Kidney capillary endothelial cell (primary cell): ENCODE measurements around the gene ADPRS.
A peak's percentile ranks its signal among the peaks of the same experiment; 100 is the strongest.

Experiments
- DNase-seq: peaks from one replicate; pipeline ENCODE4 v3.0.0-alpha.2; 2018; ENCODE audit warnings: low spot score

ADPRS gene

GRCh38 chr1:36133484-36133883, 44.8 kb downstream of the ADPRS start:
- DNase-seq, result no peak

- no peak for DNase-seq
These were observed 45.3 kb downstream of the ADPRS start for GRCh38 chr1:36134031-36134430.

- no peak for DNase-seq
These were observed 46.0 kb downstream of the ADPRS start for GRCh38 chr1:36134505-36135329.

- no peak for DNase-seq
These were observed 46.6 kb downstream of the ADPRS start for GRCh38 chr1:36135330-36135667.

DNA sequence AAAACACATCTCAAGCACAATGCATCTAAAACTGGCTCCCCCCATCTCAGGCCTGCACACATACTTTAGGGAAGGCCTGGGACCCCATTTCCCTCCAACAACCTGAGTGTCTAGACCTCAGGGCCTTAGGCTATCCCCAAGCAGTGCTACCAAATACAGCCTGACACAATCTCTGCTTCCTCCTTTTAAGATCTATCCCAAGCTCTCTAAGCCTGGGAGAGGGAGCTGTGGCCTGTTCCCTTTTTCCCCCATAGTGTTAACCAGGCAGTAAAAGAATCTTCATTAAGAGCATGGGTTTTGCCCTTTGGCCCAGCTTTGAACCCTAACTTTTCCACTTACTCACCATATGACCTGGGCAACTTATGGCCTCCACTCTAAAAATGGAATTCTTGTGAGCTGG, 47.1 kb downstream of the ADPRS start:
- DNase-seq, result no peak

GRCh38 chr1:36136535-36136934, 47.8 kb downstream of the ADPRS start:
- peak; percentile 58 for DNase-seq

GRCh38 chr1:36137226-36137625, 48.5 kb downstream of the ADPRS start:
- no peak for DNase-seq

DNA sequence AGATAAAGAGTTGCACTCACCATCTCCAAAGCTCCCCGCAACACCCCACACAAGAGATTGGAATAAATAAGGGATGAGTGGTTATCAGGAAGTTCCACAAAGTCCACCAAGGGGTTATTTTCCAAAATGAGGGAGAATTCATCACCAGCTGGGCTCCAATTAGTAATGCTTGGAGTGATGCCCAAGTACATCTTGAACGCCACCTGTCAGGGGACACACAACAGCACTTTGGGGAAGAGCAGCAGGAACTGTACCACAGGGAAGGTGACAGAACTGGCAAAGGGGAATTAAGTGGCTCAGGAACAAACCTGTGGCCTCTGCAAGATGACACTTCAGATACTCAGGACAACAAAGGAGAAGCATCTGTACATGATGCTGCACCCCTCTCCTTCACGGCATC, 49.1 kb downstream of the ADPRS start:
- no peak for DNase-seq

DNA sequence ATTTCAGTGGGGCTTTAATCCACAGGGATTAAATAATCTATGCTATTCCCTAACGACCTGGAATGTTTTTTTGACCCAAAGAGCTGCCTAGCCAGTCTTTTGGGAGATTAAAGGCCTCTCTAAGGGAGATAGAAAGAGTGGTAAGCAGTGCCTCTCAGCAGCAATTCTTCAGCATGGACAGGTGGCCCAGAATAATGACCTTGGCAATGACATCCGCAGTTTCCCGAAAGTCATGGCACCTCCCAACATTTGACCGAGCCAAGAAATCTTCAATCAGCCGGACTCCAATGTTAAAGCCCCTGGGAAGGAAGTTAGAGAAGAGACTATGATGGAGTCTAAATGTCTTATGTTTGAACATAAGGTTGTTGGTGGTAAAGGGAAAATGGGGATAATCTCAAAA, 50.8 kb downstream of the ADPRS start:
- DNase-seq, result no peak

GRCh38 chr1:36142121-36142520, 53.4 kb downstream of the ADPRS start:
- DNase-seq, result no peak

DNA sequence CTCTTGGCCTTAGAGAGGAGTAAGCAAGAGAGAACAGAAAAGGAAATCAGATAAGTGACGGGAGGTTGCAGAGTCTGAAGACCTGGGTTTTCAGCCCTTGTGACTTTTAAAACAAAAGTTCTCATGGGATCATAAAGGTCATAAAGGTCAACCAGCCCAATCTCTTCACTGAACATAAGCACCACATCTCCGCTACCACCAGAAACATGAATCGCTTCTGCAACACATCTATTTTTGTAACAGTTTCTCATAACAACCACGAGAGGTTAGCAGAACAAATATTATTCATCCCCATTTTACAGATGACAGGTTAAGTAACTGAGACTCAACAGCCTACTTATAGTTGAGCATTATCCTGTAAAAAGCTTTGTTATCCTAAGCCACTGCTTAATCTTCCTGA, 54.7 kb downstream of the ADPRS start:
- DNase-seq, result no peak
